COLO668 (cell line): ENCODE measurements around the gene COL12A1.
"Not testable (repeated sequence)": the region's sequence is repeated elsewhere in the genome, so short reads cannot be mapped to it uniquely, and the experiment has no call there.

Experiments used
- DNase-seq: peaks from one replicate; lab custom pipeline; 2025; ENCODE audit not compliant: unreplicated experiment; lab: John Stamatoyannopoulos, UW

COL12A1 gene

DNA sequence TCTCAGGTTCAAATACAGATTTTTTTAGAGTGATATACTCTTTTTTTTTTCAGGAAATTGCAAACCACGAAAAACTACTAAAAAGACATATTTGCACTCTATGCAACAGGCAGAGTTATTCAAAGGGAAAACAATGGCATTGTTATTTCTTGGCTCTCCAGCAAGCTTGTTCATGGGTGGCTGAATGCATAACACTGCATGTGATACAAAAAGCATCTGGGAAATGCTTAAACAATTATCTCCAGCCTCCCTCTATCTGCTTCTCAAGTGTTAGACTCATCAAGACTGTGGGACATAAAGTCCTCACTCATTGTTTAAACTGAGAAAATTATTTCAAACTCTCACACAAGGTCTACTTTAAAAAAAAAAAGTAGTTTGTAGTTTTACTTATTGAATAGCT is 7.3 kb upstream of the COL12A1 start:
- DNase-seq, result no peak

DNA sequence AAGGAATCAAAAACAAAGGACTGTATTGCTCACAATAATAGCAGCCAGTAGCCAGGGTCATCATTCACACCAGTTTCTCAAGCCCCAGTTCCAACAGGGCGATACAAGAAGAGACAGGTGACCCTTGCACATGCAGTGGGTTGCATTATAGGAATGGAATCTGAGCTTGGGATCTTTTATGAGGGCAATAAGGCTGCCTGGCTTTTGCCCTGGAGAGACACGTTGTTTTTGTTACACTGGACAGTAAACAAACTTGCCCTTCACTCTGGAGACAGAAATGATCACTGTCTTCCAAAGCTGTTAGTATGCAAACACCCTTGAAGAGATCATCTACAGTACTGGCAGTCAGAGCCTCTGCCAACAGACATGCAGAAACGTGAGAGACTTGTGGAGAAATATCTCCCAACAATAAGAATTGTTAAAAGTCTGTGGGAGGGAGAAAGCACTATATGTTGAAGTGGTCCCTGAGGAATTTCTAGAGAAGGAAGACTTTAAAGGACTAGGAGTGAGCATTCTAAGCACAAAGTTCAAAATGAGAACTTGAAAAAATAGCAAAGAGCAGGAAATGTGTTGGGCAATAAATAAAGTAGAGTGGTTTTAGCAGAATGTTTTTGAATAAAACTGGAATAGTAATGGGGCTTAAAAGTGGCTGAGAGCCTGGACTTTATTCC is 6.2 kb upstream of the COL12A1 start:
- DNase-seq, result no peak

DNA sequence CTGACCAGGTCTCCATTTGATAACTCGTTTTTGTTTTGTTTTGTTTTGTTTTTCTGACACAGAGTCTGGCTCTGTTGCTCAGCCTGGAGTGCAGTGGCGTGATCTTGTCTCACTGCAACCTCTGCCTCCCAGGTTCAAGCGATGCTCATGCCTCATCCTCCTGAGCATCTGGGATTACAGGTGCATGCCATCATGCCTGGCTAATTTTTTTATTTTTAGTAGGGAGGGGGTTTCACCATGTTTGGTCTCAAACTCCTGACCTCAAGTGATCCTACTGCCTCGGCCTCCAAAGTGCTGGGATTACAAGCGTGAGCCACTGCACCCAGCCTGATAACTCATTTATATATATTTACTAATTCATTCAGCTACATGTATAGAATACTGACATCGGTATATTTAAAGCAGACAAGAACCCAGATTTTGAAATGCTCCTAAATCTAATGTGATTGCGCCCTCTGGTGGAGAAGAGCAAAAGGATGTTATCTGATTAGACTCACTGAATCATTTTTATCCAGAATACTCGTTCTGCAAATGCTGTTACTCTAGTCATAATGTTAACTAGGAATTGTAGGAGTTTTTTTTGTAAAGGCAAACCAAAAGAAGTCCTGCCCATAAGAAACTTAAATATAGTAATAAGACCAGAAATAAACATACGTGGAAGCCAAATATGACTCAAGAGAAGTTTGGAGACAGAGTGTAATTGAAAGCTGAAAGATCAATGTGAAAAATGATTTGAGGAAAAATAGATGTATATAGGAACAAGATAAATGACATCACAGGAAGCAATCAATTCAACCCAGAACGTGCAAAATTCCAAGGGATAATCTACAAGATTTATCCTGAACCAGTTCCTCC is 5.3 kb upstream of the COL12A1 start:
- peak; percentile 23 for DNase-seq

DNA sequence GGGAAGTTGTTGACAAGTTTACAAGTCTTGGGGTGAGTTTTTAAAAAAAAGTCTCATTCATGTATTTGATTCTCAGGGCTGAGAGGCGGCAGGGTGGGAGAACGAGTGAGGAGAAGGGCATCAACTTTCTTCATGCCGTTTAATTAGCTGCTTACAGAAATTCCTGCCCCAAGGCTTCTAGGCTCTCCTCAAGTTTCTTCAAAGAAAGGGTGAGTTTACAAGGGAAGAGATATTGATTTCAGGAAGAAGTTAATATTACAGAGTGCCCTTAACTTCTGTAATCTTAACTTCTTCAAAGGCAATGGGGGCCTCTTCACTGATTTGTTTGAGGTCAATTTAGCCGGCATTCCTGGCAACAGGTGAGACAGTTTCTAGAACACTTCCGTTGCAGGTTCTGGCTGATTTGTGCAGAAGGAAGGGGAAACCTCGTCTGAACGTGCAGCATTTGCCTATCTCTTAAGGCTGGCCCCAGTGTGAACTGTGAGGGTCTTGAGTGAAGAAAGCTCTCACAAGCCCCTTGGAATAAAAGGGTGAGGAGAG is 3.4 kb upstream of the COL12A1 start:
- DNase-seq, result no peak

DNA sequence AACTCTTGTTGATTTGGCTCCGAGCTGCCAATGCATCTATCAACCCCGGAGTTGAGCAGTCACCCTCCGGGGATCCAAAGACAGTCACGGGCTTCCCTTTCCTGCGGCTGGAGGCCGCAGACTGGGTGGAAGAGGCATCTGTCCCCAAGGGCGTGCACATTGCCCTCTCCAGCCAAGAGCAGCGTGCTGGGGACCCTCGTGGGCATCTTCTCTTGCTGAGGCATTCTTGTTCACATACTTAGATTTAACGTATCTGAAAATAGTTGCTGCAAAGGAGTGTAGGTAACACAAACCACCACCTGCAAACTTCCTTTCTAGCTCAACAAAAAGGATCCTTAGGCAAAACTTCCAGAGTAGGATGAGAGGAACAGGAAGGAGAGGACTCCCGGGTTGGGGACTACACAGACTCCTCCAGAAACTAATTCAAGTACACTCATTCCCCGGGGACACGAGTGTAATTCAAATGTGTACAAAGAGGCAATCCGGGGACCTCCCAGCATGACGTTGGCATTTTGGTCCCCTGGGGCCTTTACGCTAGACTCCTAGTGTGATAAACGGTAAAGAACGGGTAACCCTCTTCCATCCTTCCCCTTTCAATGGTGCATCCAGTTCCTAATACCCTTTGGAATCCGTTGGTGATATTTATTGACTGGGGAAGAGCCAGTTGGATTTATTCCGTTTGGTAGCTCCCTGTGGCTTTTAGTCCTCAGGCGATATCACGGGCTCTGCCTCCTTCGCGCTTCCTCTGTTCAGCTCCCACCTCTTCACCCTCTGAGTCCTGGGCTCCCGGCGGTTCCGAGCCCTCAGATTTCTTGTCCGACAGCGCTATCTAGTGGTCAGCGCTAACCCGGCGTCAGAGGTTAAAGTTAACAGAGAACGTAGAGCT is 2.7 kb upstream of the COL12A1 start:
- DNase-seq, result peak; percentile 59

DNA sequence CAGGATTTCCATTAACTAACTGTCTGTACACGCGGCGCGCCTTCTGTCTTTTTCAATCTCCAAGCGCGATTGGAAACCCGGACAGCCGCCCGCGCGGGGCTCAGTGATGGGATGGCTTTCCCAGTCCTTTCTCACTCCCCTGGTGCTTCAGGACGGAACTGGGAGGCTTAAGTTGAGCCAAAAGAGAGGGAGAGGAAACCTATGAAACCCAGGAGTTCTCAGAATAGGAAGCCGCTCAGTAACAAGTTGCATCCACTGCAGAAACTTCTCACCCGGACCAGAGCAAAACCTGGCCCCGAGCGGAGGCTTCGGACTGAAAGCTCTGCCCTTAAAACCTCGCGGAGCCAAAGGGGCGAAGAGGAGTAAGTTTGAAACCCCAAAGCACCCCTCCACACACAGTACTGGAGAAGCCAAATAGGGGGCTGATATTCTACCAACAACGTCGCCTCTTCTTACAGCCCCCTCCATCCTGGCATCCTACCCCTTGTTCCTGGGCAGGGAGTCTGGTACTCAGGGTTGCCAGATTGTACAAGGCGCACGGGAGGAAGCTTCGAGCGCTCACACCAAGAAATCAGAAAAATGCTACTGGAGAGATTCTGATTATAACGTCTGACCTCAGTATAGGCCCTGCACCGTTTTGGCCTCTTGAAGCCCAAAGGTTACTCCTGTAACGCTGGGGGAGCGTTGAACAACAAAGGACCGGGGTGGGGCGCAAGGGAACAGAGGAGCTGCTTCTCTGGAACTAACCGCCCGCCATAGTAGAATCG is 906 bp upstream of the COL12A1 start:
- no peak for DNase-seq

DNA sequence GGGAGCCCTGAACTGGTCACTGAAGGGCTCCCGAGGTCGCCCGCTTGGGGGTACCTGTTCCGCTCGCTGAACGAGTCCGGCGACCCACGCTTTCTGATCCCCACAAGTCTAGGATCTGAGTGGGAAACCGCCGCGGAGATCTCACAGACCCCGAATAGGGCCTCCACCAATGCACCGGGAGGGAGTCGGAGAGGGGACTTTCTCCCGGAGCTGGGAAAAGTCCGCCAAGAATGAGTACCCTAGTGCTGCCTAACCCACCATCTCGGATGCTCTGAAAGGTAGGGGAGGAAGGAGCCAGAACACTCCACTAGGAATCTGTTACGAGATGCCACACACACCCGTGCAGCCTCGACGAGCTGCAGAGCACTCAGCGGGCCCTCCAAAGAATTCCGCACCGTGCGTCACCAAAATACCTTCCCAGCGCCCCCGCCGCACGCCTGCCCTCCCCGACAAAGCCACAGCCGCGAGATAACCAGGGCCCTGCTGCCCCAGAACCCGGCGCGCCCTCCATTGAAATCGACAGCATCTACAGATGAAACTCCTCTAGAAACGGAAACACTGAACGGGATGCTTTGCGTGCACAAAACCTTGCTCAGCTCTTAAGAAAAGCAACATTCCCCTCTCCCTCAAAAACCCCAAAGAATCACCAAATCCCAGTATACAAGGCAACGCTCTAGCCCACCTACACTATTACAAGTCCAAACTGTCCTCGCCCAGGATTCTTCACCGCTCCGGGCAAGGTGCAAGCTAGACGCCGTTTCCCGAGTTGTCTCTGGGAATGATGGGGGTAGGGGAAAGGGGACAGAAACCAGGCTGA is 686 bp downstream of the COL12A1 start:
- peak; percentile 1 for DNase-seq

DNA sequence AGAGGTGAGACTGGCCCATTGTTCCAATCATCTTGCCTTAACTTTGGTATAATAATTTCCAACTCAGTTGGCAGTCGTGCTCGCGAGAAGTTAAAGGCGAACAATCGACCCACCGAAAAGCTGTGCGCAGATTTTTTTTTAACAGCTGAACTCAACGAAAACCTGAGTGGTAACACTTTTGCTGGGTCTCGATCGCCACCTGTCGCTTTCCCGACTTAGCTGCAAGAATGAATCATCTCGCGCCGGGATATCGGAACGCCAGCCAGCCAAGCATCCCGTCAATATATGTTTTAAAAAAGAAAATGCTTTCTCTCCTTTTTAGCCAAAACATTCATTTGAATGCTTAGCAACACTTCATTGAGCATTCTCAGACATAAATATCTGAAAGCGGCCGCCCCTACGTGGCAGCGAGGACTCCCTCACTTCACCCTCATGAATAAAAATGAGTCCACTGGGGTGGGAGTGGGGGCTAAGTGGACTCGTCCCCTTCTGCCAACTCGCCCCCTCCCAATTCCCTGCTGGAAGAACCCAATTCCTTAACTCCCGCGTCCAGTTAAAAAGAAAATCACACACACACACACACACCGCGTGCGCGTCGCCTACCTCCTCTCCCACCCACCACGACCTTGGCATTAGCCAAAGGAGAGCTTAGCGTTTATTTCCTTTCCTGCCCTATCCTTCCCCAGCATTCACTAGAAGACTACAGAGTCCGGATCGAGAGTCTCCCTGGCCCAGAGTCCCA is 1.5 kb downstream of the COL12A1 start:
- DNase-seq, result peak; percentile 32

DNA sequence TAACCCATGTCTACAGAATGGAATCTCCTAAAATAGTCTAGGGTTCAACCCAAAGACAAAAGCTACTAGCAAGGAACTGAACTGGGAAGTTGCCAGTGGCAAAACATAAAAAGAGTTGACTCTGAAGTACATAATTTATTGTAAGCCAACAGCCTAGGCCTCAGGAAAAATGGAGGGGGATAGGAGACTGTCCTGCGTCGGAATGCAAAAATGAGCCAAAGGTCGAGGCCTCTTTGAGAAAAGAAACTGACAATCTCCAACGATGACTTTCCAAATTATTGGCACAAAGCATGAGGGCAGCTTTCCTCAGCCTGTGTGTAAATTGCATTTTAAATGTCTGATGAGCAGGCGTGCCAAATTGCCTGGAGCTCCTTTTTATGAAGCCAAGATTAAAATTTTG is 2.1 kb downstream of the COL12A1 start:
- DNase-seq, result no peak

DNA sequence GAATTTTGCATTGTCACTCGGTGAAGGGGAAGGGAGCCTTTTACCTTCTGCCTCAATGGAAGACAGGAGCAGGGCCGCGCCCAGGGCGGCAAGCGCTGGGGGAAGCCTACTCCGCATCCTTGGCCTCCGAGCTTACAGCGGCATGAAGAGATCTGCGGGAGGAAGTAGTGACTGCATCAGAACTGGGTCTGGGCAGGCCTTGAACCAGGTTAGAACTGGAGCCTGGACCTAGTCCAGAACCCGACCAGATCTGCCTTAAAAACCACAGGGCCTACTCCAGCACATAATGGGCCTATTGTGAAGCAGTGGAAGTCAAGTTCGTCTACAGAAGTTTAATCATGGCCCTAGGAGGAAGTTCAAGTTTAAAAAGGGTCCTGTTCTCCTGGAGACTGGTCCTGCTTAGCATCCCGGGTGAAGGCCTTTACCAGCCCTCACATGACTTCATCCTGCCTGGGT is 3.1 kb downstream of the COL12A1 start:
- no peak for DNase-seq

DNA sequence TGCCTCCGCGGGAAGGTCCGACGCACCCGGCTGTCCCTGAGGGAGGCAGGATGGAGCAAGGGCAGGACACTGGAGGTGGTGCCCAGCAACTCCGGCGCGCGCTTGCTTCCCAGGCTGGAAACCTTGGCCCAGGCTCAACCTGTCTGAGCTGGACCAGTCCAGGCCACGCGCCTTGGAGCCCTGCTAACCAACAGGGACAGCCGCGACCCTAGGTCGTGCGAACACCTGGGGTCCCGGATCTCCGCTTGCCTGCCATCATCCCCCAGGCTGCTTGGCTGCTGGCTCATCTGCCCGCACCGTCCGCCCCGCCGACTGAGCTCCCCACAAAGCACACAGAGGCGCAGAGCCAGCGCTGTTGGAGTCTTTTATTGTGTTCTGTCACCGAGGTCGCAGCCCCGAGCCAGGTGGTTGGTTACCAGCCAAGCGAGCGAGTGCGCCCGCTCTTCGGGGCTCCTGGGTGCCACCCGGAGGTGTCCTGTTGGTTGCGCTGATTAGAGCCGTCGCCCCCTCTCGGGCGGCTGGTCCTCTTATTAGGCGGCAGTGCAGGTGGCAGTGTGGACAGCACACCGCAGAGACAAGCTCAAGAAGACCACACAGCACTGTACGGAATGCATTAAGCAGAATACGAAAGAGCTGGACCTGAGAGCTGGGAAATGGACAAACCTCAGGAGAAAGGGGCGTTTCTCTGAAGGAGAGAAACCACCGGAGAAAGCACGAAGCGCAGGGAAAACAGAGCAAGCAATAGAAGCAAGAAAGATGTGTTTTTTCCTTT is 3.8 kb downstream of the COL12A1 start:
- peak; percentile 3 for DNase-seq

DNA sequence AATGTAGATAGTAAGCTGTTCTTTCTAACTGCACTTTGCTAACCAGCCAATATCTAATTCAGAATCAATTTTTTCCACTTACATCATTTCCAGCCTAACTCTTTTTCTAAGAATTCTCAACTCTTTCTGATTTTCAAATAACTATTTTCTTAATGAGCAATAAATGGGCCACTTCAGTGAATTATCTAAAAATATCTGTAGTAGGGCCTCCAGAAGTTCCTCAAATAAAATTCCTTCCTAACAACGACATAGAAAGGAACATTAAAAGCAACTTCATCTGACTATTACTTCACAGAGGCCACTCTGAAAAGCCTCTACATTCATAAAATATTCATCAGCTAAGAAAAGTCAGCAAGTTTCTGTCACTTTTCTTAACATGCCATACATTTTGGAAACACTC is 4.8 kb downstream of the COL12A1 start:
- DNase-seq, result no peak

DNA sequence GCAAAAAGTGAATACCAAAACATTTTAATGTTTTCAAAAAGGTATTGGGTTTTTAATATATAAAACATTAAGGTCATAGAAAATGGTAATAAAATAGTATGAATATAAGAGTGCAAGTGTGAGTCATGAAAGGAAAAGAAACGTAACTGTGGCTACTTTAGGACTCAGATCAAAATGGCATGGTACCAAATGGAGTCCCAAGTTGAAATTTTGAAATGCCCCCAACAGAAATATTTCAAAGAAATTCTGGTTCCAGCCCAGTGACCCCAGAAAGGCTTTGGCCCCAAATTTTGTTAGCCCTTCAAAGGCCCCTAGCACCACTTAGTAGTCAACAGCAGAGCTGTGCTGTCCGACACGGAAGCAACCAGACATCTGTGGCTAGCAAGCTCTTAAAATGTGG is 6.0 kb downstream of the COL12A1 start:
- no peak for DNase-seq

DNA sequence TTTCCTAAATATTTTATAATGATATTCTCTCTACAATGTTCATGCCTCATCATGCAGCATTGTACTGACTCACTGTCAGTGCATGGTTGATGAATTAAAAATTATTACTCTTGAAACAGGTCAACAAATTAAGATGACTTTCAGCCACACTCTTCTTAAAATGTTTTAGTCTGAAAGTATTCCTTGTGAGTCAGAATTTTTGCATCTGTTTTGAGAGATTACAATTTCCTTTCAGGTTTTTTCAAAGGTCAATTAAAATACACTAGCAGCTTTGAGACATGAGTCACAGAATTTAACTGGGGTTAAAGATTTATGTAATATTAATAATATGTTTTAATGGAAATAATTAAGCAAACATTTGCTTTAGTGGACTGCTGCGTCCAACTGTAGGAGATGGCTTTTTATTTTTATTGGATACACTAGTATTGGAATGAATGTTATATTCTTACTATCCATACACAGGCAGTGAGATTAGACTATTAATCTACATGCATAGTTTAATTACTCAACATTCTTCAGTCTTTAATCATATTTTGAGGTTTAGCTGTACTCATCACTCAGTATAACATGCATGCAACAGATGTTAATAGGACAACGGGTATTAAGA is 9.7 kb downstream of the COL12A1 start:
- no peak for DNase-seq

DNA sequence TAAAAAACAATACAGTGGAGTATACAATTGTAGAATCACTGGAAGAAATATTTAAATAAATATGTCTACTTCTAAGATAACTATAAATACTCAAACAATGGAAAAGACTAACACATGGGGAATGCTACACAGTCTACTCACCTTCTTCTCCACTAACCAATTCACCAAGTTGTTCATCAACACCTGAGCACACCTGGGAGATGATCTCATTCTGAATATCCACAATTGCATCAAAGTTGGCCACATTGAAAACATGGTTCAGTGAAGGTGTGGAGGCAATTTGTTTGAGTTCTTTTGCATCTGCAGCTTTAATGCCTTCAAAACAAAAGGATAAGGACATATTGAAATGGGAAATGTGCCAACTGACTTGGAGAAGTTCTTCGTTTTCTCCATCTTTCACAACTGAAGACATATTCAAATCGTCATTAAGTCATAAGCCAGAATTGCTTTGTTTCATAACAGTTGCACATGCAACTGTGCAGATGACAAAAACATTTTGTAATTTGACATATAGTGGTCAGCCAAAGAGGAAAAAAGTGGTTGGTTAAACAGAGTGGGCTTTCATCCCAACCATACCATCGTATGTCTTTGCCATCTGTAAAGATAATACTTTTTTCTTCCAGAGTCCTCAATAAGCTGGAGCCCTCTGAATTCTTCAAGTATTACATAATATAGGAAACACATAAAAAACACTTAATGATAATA is 17.5 kb downstream of the COL12A1 start:
- no peak for DNase-seq

DNA sequence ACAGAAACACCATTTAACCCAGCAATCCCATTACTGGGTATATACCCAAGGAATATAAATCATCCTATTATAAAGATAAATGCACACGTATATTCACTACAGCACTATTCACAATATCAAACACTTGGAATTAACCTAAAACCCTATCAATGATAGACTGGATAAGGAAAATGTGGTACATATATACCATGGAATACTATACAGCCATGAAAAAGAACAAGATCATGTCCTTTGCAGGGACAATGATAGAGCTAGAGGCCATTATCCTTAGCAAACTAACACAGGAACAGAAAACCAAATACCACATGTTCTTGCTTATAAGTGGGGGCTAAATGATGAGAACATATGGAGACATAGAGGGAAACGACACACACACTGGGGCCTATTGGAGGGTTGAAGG is 19.3 kb downstream of the COL12A1 start:
- not testable (repeated sequence) for DNase-seq

DNA sequence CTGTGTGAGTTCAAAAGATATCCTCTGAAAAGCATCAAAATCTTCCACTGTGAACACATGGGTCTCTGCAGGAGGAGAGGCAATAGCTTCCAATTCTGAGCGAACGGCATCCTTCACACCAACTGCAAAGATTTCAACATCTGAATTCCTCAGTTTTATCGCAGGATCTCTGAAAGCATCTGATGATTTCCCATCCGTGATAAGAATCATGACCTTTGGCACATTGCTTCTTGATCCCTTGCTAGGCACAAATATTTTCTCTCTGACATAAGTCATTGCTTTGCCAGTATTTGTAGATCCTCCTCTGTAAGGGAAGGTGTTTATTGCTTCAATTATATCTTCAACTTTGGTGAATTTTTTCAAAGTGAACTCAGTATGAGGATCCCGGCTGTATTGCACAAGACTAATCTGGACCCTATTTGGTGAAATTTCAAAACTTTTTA is 22.7 kb downstream of the COL12A1 start:
- no peak for DNase-seq
